ENCODE measurements around the gene OR6J1. TPM values are rescaled to one million over a fixed set of nuclear protein-coding genes. Genes with fewer than 3 reads are reported as not detected.

OR6J1 gene
- total and polyA plus RNA-seq, 4 donors: not detected

DNA sequence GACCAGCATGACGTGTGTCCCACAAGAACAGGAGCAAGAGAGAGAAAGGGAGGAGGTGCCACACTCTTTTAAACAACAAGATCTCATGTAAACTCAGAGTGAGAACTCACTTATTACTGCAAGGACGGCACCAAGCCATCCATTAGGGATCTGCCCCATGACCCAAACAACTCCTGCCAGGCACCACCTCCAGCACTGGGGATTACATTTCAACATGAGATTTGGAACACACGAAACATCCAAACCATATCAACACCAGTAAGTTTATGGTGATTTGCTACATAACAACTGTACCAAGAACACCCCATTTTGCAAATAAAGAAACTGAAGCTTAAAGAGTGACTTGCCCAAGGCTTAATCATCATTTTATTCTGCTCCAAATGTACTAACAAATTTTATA, 23.7 kb upstream of the OR6J1 start (continued):
- no peak for TF ChIP-seq YY1 (IDR thresholded peaks at IDR 0.05)

DNA sequence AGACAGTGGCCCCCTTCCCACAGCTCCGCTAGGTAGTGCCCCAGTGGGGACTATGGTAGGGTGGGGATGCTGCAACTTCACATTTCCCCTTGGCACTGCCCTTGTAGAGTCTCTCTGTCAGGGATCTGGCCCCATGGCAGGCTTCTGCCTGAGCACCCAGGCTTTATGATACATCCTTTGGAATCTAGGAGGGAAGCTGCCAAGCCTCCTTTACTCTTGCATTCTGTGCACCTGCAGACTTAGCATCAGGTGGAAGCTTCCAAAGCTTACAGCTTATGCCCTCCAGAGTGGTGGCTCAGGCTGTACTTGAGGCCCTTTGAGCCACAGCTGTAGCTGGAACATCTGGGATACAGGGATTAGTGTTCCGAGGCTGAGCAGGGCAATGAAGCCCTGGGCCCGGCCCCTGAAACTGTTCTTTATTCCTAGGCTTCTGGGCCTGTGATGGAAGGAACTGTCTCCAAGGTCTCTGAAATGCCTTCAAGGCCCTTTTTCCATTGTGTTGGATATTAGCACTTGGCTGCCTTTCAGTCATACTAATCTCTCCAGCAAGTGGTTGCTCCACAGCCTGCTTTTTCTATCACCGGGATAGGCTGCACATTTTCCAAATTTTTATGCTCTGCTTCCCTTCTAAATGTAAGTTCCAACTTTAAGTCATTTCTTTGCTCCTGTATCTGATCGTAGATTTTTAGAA, 22.2 kb upstream of the OR6J1 start:
- WGBS: 88% methylated on average over 5 of the region's 5 CpGs
- Histone ChIP-seq H3K36me3 (ENCODE audit: control insufficient read depth in 4 of 4, insufficient read depth in 3 of 4, low read depth in 1 of 4, low read length in 3 of 4) (no peaks in the 10 kb centered on the region), H3K27me3 (ENCODE audit: control insufficient read depth in 4 of 4, insufficient read depth in 4 of 4, low read length in 3 of 4) (no peaks in the 10 kb centered on the region)

DNA sequence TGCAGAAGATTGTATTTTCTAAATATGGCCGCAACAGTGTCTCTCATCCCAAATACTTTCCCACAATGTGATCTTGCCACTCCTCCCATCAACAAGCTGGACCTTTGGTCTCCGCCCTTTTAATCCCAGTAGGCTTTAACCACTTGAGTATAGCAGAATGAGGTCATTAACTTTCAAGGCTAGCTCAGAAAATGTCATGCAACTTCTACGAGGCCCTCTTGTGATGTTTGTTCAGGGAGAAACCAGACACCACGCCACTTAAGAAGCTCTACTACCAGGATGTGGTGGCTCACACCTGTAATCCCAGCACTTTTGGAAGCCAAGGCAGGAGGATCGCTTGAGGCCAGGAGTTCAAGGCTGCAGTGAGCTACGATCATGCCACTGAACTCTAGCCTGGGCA, 20.1 kb upstream of the OR6J1 start:
- no peak overlapping the region for H3K4me3 ChIP-seq (ENCODE audit: low read depth in 1 of 3, low read length in 3 of 3)

More for the DNA sequence above, 22.2 kb upstream of the OR6J1 start:
- no peak for DNase-seq (ENCODE audit: low spot score)
- Histone ChIP-seq H3K9me3 (ENCODE audit: control insufficient read depth in 4 of 4, low read length in 3 of 4) (no peaks in the 10 kb centered on the region), H3K9ac (ENCODE audit: low read depth in 1 of 2, low read length in 2 of 2) (no peak overlapping the region), H3K4me1 (ENCODE audit: control insufficient read depth in 4 of 4, insufficient read depth in 4 of 4, low read length in 3 of 4) (no peaks in the 10 kb centered on the region), H3K4me3 (ENCODE audit: low read depth in 1 of 3, low read length in 3 of 3) (no peak overlapping the region), H3K27ac (ENCODE audit: low read depth in 1 of 2, low read length in 2 of 2) (no peak overlapping the region)
- TF ChIP-seq NR2F2 (IDR thresholded peaks at IDR 0.05) (no peak), HNF4A (conservative IDR thresholded peaks at IDR 0.05) (no peak), YY1 (IDR thresholded peaks at IDR 0.05) (no peak), TAF1 (conservative IDR thresholded peaks at IDR 0.05) (no peak), FOXA1 (IDR thresholded peaks at IDR 0.05) (no peak)
- TF ChIP-seq, protein P1, sequence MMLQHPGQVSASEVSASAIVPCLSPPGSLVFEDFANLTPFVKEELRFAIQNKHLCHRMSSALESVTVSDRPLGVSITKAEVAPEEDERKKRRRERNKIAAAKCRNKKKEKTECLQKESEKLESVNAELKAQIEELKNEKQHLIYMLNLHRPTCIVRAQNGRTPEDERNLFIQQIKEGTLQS (IDR thresholded peaks at IDR 0.05): no peak
- TF ChIP-seq, protein P2, sequence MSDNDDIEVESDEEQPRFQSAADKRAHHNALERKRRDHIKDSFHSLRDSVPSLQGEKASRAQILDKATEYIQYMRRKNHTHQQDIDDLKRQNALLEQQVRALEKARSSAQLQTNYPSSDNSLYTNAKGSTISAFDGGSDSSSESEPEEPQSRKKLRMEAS (IDR thresholded peaks at IDR 0.05): no peak

DNA sequence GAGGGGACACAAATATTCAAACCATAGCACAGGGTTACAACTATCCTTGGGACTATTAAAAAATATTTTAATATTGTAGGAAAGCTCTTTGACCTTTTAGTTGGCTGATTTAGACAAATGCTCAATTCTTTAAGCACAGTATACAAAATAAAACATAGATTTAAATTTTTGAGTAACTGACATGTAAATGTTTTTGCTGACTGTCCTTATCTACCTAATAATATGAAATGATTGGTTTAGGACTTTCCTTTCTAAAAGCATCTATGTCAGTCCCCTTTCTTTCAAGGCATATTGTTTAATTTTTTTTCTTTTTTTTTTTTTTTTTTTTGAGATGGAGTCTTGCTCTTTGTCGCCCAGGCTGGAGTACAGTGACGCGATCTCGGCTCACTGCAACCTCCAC, 16.5 kb upstream of the OR6J1 start:
- H3K27ac ChIP-seq (ENCODE audit: low read depth in 1 of 2, low read length in 2 of 2): no peak overlapping the region
- TF ChIP-seq, protein P1 (IDR thresholded peaks at IDR 0.05): no peak
- H3K4me3 ChIP-seq (ENCODE audit: low read depth in 1 of 3, low read length in 3 of 3): no peak overlapping the region
- H3K9ac ChIP-seq (ENCODE audit: low read depth in 1 of 2, low read length in 2 of 2): no peak overlapping the region
- no peaks in the 10 kb centered on the region for H3K9me3 ChIP-seq (ENCODE audit: control insufficient read depth in 4 of 4, low read length in 3 of 4)
- no peak for DNase-seq (ENCODE audit: low spot score)
- H3K27me3 ChIP-seq (ENCODE audit: control insufficient read depth in 4 of 4, insufficient read depth in 4 of 4, low read length in 3 of 4): no peaks in the 10 kb centered on the region
- H3K36me3 ChIP-seq (ENCODE audit: control insufficient read depth in 4 of 4, insufficient read depth in 3 of 4, low read depth in 1 of 4, low read length in 3 of 4): no peaks in the 10 kb centered on the region
- H3K4me1 ChIP-seq (ENCODE audit: control insufficient read depth in 4 of 4, insufficient read depth in 4 of 4, low read length in 3 of 4): no peaks in the 10 kb centered on the region
- WGBS: 95% methylated on average over 4 of the region's 4 CpGs

More for the DNA sequence above, 20.1 kb upstream of the OR6J1 start:
- H3K27ac ChIP-seq (ENCODE audit: low read depth in 1 of 2, low read length in 2 of 2): no peak overlapping the region
- no peak for DNase-seq (ENCODE audit: low spot score)
- TF ChIP-seq, protein P3, sequence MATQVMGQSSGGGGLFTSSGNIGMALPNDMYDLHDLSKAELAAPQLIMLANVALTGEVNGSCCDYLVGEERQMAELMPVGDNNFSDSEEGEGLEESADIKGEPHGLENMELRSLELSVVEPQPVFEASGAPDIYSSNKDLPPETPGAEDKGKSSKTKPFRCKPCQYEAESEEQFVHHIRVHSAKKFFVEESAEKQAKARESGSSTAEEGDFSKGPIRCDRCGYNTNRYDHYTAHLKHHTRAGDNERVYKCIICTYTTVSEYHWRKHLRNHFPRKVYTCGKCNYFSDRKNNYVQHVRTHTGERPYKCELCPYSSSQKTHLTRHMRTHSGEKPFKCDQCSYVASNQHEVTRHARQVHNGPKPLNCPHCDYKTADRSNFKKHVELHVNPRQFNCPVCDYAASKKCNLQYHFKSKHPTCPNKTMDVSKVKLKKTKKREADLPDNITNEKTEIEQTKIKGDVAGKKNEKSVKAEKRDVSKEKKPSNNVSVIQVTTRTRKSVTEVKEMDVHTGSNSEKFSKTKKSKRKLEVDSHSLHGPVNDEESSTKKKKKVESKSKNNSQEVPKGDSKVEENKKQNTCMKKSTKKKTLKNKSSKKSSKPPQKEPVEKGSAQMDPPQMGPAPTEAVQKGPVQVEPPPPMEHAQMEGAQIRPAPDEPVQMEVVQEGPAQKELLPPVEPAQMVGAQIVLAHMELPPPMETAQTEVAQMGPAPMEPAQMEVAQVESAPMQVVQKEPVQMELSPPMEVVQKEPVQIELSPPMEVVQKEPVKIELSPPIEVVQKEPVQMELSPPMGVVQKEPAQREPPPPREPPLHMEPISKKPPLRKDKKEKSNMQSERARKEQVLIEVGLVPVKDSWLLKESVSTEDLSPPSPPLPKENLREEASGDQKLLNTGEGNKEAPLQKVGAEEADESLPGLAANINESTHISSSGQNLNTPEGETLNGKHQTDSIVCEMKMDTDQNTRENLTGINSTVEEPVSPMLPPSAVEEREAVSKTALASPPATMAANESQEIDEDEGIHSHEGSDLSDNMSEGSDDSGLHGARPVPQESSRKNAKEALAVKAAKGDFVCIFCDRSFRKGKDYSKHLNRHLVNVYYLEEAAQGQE (IDR thresholded peaks at IDR 0.05): no peak
- TF ChIP-seq HNF4A (conservative IDR thresholded peaks at IDR 0.05): no peak
- no peak for TF ChIP-seq TAF1 (conservative IDR thresholded peaks at IDR 0.05)
- no peak for TF ChIP-seq SP1 (IDR thresholded peaks at IDR 0.05)
- TF ChIP-seq EGR1 (IDR thresholded peaks at IDR 0.05; ENCODE audit: low read depth in 2 of 2): no peak
- H3K4me1 ChIP-seq (ENCODE audit: control insufficient read depth in 4 of 4, insufficient read depth in 4 of 4, low read length in 3 of 4): no peaks in the 10 kb centered on the region
- no peak overlapping the region for H3K9ac ChIP-seq (ENCODE audit: low read depth in 1 of 2, low read length in 2 of 2)
- H3K36me3 ChIP-seq (ENCODE audit: control insufficient read depth in 4 of 4, insufficient read depth in 3 of 4, low read depth in 1 of 4, low read length in 3 of 4): no peaks in the 10 kb centered on the region
- no peaks in the 10 kb centered on the region for H3K9me3 ChIP-seq (ENCODE audit: control insufficient read depth in 4 of 4, low read length in 3 of 4)
- H3K27me3 ChIP-seq (ENCODE audit: control insufficient read depth in 4 of 4, insufficient read depth in 4 of 4, low read length in 3 of 4): no peaks in the 10 kb centered on the region
- WGBS: 75% methylated on average over 6 of the region's 6 CpGs
